Heart left ventricle (tissue), 16 donors: ENCODE results near the gene API5. TPM values are rescaled to one million over a fixed set of nuclear protein-coding genes. Genes with fewer than 3 reads are reported as not detected.

Source experiments
- ATAC-seq, 4 donors: fragments of 200-7000 bp; cut with Tn5 transposase; one replicate each; pipeline ENCODE4 v1.9.1; 2020 to 2022; ENCODE audit warnings: moderate library complexity in 4 of 4, mild to moderate bottlenecking in 3 of 4, moderate number of reproducible peaks in 1 of 4
- DNase-seq, 5 donors: peaks; one replicate each; pipeline ENCODE4 v3.0.0-alpha.2; 2020
- H3K27ac ChIP-seq, 12 donors: fragments of 200-600 bp; sonication (generic) in 4 of 12; one replicate each; pipeline versions ENCODE4 v1.5.0 to v1.8.0; 2016 to 2022; ENCODE audit warnings: mild to moderate bottlenecking in 2 of 12
- H3K27me3 ChIP-seq, 9 donors: fragments of 200-600 bp; sonication (generic) in 2 of 9; one replicate each; pipeline versions ENCODE4 v1.5.1 to v1.8.0; 2016 to 2022; ENCODE audit warnings: mild to moderate bottlenecking in 3 of 9
- H3K36me3 ChIP-seq, 9 donors: fragments of 200-600 bp; sonication (generic) in 2 of 9; one replicate each; pipeline versions ENCODE4 v1.5.0 to v1.8.0; 2018 to 2022; ENCODE audit warnings: mild to moderate bottlenecking in 2 of 9
- H3K4me1 ChIP-seq, 12 donors: fragments of 200-600 bp; sonication (generic) in 4 of 12; one replicate each; pipeline versions ENCODE4 v1.5.0 to v1.8.0; 2016 to 2022; ENCODE audit warnings: mild to moderate bottlenecking in 3 of 12
- H3K4me3 ChIP-seq, 12 donors: fragments of 200-600 bp; sonication (generic) in 4 of 12; one replicate each; pipeline versions ENCODE4 v1.5.0 to v1.8.0; 2017 to 2022; ENCODE audit warnings: mild to moderate bottlenecking in 9 of 12, moderate library complexity in 4 of 12
- H3K9me3 ChIP-seq, 12 donors: fragments of 200-600 bp; sonication (generic) in 4 of 12; one replicate each; pipeline versions ENCODE4 v1.5.0 to v1.8.0; 2016 to 2022; ENCODE audit warnings: mild to moderate bottlenecking in 1 of 12
- POLR2A ChIP-seq, 2 donors: fragments of 450-650 bp; IDR thresholded peaks; one replicate each; pipeline ENCODE4 v1.6.1; 2017; ENCODE audit warnings: antibody characterized with exemption in 2 of 2, mild to moderate bottlenecking in 2 of 2, moderate library complexity in 2 of 2
- WGBS, 4 donors: extraction: QIAGEN DNeasy Blood & Tissue Kit in 2 of 4; methylation state at CpG; one replicate each; pipeline versions ENCODE4 v1.1.5 to v1.1.7; 2013 to 2018; 5-methylcytosine and 5-hydroxymethylcytosine counted together
- intact Hi-C, 10 donors: fragments of 100-400 bp; cut with DNase I; formaldehyde crosslinking; loops; one replicate each; pipeline versions ENCODE4 v1.11.1 to v1.14.2; 2022
- polyA plus RNA-seq, 2 donors: library from polyadenylated mRNA; stranded (reverse); fragments of 200-250 nt; gene quantifications; one replicate each; pipeline ENCODE4 v1.2.3, GENCODE V29; 2013
- total RNA-seq, 9 donors: library from RNA; depleted of rRNA in 2 of 9; stranded (reverse); fragments of >200 nt in 2 of 9; fragmentation: NEBNext Ultra II Directional in 3 of 9; extraction: Animal tissue kit (Norgen Biotek cat#: 25700) in 3 of 9; gene quantifications; one replicate each; pipeline versions ENCODE4 v1.1.0 to v1.2.4, GENCODE V29; 2016 to 2023
- TF ChIP-seq, protein P1 (sequence below), 12 donors: fragments of 200-600 bp; sonication (generic) in 4 of 12; IDR thresholded peaks; one replicate each; pipeline versions ENCODE4 v1.5.0 to v1.8.0; 2018 to 2022; ENCODE audit warnings: antibody characterized with exemption in 12 of 12, mild to moderate bottlenecking in 5 of 12
- donor health status: ischemic (EF 13 %, LVEDD 7.1; RV severe dilation, severe dysfunction).
- donor health status: healthy with polysubstance abuse.
- donor health status: DM: no; HTN: yes; CAD: no.
- donor health status: DM: no; HTN: no; CAD: no.
- donor health status: ischemic (EF 25% LVEDD 6.9; RV normal size, moderate dysfunction).
- donor health status: ischemic (EF 25% LVEDD 5.7; RV mildly dilated, moderate dysfunction).
- donor health status: healthy.
- donor health status: DM: yes; HTN: yes; CAD: no.
- donor health status: ischemic (EF 35%, LVEDD 5.7; RV mildly dilated, moderate dysfunction).
- donor health status: nonischemic (EF 11% LVEDD 7.7; RV severe dilation, severe dysfunction).
- donor health status: DM: yes; HTN: yes; CAD: no.
- donor health status: PGD.
- donor health status: ischemic (EF 29% LVEDD 5.4; RV normal size, mild dysfunction).
- donor health status: nonischemic (EF 23%, LVEDD 6.1; RV moderate dilation, normal function).

API5 gene
- total and polyA plus RNA-seq, 11 donors: 11.4 to 57.9 (median 41.1) TPM

DNA sequence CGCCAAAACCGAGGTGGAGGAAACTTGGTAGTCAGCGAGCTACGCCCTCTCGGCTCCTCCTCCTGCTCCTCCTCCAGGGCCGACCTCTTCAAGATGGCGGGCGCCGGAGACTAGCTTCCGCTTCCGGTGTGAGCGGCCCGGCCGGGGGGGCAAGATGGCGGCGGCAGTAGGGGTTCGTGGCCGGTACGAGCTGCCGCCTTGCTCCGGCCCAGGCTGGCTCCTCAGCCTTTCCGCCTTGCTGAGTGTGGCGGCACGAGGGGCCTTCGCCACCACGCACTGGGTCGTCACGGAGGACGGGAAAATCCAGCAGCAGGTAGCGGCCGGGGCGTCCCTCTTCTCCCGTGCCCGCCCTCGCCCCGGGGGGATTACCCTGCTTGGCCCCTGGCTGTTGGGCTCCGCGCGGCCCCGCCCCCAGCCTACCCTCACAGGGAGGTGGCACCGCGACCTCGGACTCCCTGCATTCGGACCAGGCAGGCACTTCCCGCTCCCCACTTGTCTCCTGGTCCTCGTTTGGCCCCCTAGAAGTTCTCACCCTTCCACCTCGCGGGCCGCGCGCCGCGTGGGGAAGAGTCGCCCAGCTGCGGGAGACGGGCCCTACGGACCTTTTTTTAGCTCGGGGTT lies 47.1 kb downstream of the API5 start, which contains the start of gene TTC17:
TSS of gene TTC17 (plus strand) at position 120 of the 621 bp plus-strand sequence. CDS start at position 155, 35 bp downstream.
- no peaks in the 10 kb centered on the region for H3K9me3 ChIP-seq
- peak in 1 of 2 donors; percentile 79 for TF ChIP-seq POLR2A (IDR thresholded peaks at IDR 0.05)
- TF ChIP-seq, protein P1, sequence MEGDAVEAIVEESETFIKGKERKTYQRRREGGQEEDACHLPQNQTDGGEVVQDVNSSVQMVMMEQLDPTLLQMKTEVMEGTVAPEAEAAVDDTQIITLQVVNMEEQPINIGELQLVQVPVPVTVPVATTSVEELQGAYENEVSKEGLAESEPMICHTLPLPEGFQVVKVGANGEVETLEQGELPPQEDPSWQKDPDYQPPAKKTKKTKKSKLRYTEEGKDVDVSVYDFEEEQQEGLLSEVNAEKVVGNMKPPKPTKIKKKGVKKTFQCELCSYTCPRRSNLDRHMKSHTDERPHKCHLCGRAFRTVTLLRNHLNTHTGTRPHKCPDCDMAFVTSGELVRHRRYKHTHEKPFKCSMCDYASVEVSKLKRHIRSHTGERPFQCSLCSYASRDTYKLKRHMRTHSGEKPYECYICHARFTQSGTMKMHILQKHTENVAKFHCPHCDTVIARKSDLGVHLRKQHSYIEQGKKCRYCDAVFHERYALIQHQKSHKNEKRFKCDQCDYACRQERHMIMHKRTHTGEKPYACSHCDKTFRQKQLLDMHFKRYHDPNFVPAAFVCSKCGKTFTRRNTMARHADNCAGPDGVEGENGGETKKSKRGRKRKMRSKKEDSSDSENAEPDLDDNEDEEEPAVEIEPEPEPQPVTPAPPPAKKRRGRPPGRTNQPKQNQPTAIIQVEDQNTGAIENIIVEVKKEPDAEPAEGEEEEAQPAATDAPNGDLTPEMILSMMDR (IDR thresholded peaks at IDR 0.05): peak in 1 of 12 donors; percentile 5
- ATAC-seq (peak; percentile 99), DNase-seq (peak; percentile 95 to 98 (median 97))
- WGBS, 4 donors: 0 to 1% (median 0%) methylated on average over 14 to 58 of the region's 58 CpGs
- H3K36me3 ChIP-seq: peaks cover 0 to 8% (median 0%) of the 10 kb centered on the region in 9 donors
- peak within 1 kb of the TSS; percentile 82 to 95 (median 90) for H3K27ac ChIP-seq
- H3K27me3 ChIP-seq: no peaks in the 10 kb centered on the region
- H3K4me3 ChIP-seq: peak within 1 kb of the TSS; percentile 60 to 97 (median 88)
- intact Hi-C loops: loop anchor here in 1 of 10 donors (5.0 kb wide), 1 partner anchor 47 kb away; the partner anchor contains the start of gene API5
- peaks cover 2 to 47% (median 20%) of the 10 kb centered on the region in 12 donors for H3K4me1 ChIP-seq

DNA sequence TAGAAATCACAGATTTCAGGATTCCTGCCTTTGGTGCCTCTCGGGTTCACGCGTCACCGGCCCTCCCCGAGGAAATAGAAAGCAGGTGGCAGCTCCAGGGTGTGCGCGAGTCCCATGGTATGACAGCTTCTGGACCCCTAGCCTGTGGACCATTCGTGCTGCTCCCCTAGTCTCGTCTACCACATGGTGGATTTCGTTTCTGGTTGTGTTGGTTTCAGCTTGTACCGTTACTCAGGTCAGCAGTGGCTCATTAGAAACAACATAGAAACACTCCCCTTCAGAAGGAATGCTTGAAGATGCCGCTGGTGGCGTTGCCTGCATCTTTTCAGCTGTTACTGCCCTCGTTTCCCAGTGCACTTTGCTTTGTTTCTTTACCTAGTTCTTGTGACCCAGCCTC lies 47.6 kb downstream of the API5 start:
- WGBS, 4 donors: 0 to 1% (median 0%) methylated on average over 14 of the region's 14 CpGs
- Histone ChIP-seq H3K27me3 (no peaks in the 10 kb centered on the region), H3K27ac (peak overlapping the region; percentile 82 to 95 (median 90)), H3K4me3 (peak overlapping the region; percentile 60 to 97 (median 88)), H3K36me3 (peaks cover 0 to 10% (median 0%) of the 10 kb centered on the region in 9 donors), H3K4me1 (peaks cover 2 to 47% (median 20%) of the 10 kb centered on the region in 12 donors), H3K9me3 (no peaks in the 10 kb centered on the region)
- DNase-seq: peak in 1 of 5 donors; percentile 9
- no peak for TF ChIP-seq POLR2A (IDR thresholded peaks at IDR 0.05)
- TF ChIP-seq, protein P1 (IDR thresholded peaks at IDR 0.05): no peak
- intact Hi-C loops: loop anchor here in 1 of 10 donors (5.0 kb wide), 1 partner anchor 47 kb away; the partner anchor contains the start of gene API5
- ATAC-seq: peak in 3 of 4 donors; percentile 27 to 38 (median 35)

DNA sequence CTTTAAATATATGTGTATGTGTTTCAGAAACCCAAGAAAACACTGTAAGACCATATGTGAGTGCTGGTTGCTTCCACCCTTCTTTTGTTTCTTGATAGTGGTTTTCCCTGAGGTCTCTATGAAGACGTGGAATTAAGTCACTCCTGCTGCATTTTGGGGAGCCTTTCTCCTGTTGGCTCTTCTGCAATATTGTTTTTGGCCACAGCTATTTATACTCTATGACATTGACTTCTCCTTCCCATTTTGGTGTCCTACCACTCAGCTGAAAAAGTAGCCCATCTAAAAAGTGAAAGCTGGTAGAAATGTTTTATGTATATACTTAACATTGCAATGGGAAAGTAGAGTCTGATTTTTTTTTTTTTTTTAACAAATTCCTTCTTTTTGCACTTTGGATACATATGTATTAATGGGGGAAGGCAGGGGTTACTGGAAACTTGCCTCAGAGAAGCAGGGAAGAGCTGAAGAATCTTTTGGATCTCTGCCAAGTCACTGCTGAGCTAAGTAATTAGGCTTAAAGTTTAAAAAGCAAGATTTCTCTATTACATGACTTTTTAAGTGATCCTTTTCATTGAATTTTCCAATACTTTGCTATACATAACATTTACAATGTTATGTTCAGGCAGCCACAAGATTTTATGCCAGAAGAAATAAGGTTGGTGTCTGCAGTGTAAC lies 48.7 kb downstream of the API5 start:
- WGBS, 4 donors: 14 to 28% (median 20%) methylated on average over 1 of the region's 1 CpG
- DNase-seq (no peak), ATAC-seq (no peak)
- intact Hi-C loops: no loop called here
- H3K27me3 ChIP-seq: no peaks in the 10 kb centered on the region
- no peaks in the 10 kb centered on the region for H3K9me3 ChIP-seq
- peaks cover 2 to 47% (median 20%) of the 10 kb centered on the region in 12 donors for H3K4me1 ChIP-seq
- peak overlapping the region in 1 of 12 donors; percentile 95 for H3K27ac ChIP-seq
- H3K4me3 ChIP-seq: peak overlapping the region in 10 of 12 donors; percentile 67 to 97 (median 90)
- TF ChIP-seq, protein P1 (IDR thresholded peaks at IDR 0.05): no peak
- no peak for TF ChIP-seq POLR2A (IDR thresholded peaks at IDR 0.05)
- peaks cover 0 to 21% (median 7%) of the 10 kb centered on the region in 9 donors for H3K36me3 ChIP-seq

DNA sequence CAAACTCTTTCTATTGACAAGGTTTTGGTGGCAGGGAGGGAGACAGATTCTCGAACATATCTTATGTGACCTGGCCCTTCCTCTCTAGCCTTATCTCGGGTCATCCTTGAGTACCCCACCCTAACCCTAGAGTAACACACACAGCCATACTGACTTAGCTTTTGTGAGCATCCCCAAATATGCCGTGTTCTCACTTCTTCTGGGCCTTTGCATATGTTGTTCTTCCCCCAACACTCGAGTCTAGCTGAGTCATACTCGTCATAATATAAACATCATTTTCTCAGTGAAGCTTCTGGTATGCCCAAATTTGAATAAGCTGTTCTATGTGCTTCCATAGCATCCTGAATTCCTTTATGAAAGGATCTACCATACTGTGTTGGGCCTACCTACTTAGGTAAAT lies 54.9 kb downstream of the API5 start:
- Histone ChIP-seq H3K9me3 (no peaks in the 10 kb centered on the region), H3K36me3 (peaks cover 0 to 43% (median 12%) of the 10 kb centered on the region in 9 donors), H3K27ac (no peak overlapping the region), H3K4me3 (no peak overlapping the region), H3K27me3 (no peaks in the 10 kb centered on the region), H3K4me1 (peaks cover 0 to 41% (median 6%) of the 10 kb centered on the region in 12 donors)
- ATAC-seq (no peak), DNase-seq (no peak)
- intact Hi-C loops: no loop called here
- TF ChIP-seq POLR2A (IDR thresholded peaks at IDR 0.05): no peak
- TF ChIP-seq, protein P1 (IDR thresholded peaks at IDR 0.05): no peak
- 90 to 96% (median 92%) methylated on average over 5 of the region's 5 CpGs for WGBS, 4 donors
